HG03060 (cell line): ENCODE data around the gene SORCS3.

Experiments
- ATAC-seq: cut with Tn5 transposase; IDR thresholded peaks from one replicate; pipeline ENCODE4 v1.9.1; 2021; ENCODE audit warnings: low read depth, moderate number of reproducible peaks; ENCODE audit not compliant: unreplicated experiment

Gene SORCS3

GRCh38 chr10:105237685-105238084 lies 596.6 kb downstream of the SORCS3 start:
- ATAC-seq, result no peak

DNA sequence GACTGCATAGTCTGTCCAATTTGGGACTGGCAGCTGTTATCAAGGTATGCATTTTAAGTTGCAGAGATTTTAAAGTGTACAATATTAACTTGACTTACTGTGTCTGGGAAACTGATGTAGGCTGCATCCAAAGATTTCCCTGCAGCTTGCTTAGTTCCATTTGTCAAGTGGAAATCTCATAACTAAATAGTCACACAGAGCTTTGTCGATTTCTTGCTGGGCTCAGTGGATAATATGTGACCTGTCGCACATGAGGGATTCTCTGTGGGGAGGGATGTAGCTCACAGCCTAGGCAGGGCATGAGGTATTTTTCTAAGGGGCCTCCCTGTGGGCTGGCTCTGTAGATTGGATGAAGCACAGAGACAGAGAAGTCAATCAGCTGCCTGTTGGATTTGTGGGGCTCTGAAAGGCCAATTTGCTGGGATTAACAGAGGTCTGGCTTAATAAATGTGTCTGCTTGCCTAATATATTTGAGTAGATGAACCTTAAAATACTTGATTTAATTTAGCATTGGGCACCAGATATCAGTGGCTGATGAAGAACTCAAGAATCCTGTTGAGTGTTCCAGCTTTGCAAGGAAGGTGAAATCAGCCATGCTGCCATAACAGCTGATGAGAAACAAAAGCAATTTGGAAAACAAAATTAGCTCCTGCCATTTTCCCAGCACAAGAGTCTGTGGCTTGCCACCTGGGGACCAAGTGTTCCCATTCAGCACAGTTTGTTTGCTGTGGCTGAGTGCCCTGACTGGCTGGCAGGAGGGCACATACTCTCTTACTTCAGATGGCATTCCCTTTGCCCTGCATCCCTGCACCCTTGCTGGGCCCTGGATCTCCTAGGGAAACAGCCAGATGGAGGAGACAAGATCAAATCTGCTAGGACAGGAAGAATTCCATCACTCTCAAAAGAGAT lies 598.5 kb downstream of the SORCS3 start:
- no peak for ATAC-seq

- no peak for ATAC-seq
Observed at GRCh38 chr10:105241254-105241653, 600.2 kb downstream of the SORCS3 start.

DNA sequence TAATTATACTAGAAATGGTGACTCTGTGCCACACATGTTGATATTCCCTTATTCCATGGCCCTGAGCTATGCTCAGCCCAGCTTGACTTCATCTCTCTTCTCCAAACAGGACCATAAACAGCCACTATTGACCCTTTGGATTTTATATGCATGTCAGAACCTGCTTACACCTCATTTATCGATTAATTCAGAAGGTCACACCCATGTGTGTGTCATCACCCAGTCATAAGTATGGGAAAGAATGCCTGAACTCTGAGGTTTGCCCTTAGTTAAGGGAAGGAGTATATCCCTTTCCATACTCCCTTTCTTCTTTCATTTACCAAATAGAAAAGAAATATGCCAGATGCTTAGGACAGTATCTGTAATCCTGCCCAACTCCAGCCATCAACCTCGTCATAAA lies 602.3 kb downstream of the SORCS3 start:
- no peak for ATAC-seq

DNA sequence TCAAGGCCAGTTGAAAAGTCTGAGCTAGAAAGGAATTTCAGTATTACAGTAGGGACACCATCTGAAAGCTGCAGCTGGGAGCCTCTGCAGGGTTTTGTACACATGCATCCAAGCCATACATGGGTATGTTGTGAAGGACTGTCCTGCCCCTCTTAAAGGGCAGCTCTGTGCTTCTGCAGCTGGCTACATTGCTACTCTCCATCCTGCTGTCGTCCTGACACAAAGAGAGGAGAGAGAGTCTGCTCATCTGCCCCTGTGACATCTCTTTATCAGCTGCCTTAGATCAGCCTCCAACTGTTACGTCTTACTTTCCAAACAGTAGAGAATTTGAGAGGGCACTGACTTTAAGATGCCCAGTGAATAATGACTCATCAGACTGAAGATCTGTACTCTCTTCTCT lies 602.7 kb downstream of the SORCS3 start:
- ATAC-seq, result no peak

GRCh38 chr10:105247831-105248499 lies 606.9 kb downstream of the SORCS3 start:
- ATAC-seq, result no peak

DNA sequence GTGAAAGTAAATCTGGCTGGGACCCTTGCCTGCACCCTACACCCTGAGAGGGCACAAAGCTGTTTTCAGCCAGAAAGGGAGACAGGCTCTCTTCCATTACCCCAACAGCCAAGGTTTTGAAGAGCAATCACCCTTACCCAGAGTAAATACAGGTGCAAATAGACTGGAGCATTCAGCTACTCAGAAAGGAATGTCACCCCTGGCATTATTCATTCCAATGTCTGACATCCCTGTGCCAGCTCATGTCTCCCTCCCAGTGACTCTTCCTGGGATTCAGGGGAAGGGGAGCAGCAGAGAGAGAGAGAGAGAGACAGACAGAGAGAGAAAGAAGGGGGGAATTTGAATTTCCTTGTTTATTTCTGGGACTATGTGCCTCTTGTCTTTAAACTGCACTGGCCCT lies 611.8 kb downstream of the SORCS3 start:
- ATAC-seq, result no peak

- no peak for ATAC-seq
Observed at GRCh38 chr10:105253515-105254212, 612.6 kb downstream of the SORCS3 start.

DNA sequence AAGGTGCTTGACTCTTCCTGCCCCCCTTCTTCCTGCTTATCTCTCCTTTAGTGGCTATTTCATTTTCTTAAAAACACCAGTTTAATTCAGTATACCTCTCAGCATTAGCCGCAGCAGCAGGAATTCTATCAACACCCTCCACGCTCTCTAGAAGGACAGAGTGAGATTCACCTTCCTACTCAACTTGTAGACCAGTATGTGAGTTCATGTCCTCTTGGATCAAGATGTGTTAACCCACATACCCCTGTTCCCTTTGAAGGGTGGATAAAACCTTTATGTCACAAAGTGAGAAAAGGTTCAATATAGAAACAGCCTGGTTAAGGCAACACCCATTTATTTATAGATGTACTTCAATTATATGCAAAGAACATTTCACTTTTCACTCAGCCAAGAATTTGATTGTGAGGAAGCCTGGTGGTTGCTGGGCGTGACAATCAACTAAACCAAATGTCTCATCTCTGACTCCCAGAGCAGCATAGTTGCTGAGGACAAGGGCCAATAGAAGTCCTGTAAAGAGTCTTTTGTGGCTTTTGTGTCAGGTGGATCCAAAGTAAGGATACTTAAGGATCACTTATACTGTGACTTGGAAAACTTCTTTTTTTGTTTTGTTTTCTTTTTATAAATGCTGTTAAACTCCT lies 617.1 kb downstream of the SORCS3 start:
- no peak for ATAC-seq

GRCh38 chr10:105258674-105259065 lies 617.6 kb downstream of the SORCS3 start:
- no peak for ATAC-seq

- ATAC-seq, result no peak
Observed at GRCh38 chr10:105259201-105259600, 618.1 kb downstream of the SORCS3 start.

- ATAC-seq, result no peak
Observed at GRCh38 chr10:105262666-105263065, 621.6 kb downstream of the SORCS3 start.

DNA sequence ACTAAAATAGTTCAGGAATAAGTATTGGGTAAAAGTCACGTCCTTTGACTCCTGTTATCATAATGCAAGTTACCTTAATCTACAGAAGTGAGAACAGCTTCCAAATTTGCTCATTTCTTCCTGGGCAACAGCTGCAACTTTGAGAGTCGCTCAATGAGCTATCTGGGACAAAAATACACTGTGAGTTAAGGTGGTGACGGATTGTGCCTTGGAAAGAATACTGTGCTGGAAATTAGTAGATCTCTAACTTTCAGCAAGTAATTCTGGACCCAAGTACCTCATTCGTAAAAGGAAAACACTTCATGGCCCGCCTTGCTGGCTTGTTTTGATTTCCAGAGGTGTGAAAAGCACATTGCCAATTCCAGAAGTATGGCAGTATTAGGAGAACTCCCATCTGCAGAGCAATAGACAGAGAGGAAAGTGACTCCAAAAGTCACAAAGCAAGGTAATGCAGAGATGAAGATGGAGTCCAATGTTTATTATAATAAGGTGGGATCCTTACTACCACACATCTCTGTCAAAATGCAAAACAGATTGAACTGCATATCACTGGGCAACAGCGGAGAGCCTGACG lies 626.0 kb downstream of the SORCS3 start:
- ATAC-seq, result no peak

GRCh38 chr10:105268961-105269360 lies 627.9 kb downstream of the SORCS3 start:
- no peak for ATAC-seq

DNA sequence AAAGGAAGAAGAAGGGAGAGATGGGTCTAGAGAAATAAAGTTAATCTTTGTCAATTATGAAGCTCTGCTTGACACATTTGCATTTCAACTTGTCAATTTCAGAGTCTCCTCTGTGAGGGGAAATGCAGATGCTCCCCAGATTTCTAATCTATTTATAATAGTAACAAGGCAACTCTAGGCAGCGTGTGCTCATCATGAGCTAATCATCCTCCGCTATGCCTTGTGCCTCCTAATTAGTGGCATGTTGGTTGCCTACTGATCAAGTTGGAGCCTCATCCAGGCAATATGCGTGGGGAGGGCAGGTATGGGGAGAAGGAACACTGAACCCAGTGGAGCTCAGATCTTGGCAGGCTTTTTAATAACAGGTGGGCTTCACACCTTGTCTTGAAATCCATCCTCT lies 628.6 kb downstream of the SORCS3 start:
- no peak for ATAC-seq

GRCh38 chr10:105274556-105275070 lies 633.5 kb downstream of the SORCS3 start:
- no peak for ATAC-seq

GRCh38 chr10:105278439-105278838 lies 637.3 kb downstream of the SORCS3 start:
- no peak for ATAC-seq

- ATAC-seq, result no peak
Observed at GRCh38 chr10:105279101-105279500, 638.0 kb downstream of the SORCS3 start.

GRCh38 chr10:105280895-105281294 lies 639.8 kb downstream of the SORCS3 start:
- ATAC-seq, result no peak

DNA sequence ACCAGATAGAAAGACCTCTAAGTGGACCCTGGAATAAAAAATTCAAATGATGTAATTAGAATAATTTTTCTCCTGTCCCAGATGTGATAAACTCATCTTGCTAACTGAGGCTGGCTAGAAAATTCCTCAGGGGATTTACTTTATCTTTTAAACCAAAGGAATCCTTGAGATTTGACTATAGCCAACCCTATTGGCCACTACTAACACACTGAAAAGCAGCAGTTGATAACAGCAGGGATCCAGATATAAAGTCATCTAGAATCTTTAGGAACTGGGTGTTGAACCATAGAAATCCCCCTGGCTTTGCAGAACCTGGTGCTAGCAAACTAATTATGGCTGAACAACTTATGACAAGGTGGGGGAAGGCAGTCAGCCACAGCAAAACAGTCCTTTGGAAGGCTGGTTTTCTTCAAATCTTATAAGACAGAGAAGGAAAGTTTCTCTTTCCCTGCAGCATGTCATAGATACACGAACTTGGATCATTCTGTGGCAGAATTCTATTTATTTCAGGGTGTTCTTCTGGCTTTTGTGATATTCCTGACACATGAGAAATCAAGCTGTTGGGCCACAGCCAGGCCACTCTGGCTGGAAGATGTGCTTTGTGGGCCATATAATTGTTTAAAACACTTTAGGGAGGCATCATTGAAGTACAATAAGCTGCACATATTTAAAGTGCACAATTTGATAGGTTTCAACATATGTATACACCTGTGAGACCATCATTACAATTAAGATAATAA lies 643.6 kb downstream of the SORCS3 start:
- no peak for ATAC-seq
